ENCODE results near the gene FARP1.

GRCh38 chr13:98405107-98405571, 262.2 kb downstream of the FARP1 start:
- TF ChIP-seq GABPA (IDR thresholded peaks at IDR 0.05; ENCODE audit: low read depth) (no peak), HDGF (IDR thresholded peaks at IDR 0.05) (no peak)
